ENCODE results near the gene SH3GL3. TPM values are rescaled to one million over a fixed set of nuclear protein-coding genes. Genes with fewer than 3 reads are reported as not detected.

The SH3GL3 gene
- total RNA-seq, 1 donor from 2014 or later = 0.88 TPM

GRCh38 chr15:83610901-83611685 lies 164.0 kb downstream of the SH3GL3 start:
- DNase-seq (ENCODE audit: low read depth) = no peak

DNA sequence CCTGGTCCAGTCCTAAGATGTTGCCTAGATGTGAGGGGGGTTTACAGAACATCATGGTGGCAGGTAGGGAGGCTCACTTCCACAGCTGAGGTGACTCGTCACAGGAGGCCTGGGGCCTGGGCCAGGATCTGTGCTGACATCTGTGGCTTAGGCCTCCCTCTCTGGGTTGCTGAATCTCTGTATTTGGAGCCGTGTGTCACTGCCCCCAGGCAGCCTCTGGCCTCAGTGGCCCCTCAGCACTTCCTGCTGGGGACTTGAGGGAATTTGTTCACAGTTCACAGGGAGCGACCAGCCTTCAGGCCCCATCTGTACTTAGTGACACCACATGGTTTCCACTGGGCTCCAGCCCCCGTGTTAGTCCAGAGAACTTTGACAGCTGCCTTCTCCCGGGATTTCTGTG lies 165.1 kb downstream of the SH3GL3 start:
- no peak for DNase-seq (ENCODE audit: low read depth)

DNA sequence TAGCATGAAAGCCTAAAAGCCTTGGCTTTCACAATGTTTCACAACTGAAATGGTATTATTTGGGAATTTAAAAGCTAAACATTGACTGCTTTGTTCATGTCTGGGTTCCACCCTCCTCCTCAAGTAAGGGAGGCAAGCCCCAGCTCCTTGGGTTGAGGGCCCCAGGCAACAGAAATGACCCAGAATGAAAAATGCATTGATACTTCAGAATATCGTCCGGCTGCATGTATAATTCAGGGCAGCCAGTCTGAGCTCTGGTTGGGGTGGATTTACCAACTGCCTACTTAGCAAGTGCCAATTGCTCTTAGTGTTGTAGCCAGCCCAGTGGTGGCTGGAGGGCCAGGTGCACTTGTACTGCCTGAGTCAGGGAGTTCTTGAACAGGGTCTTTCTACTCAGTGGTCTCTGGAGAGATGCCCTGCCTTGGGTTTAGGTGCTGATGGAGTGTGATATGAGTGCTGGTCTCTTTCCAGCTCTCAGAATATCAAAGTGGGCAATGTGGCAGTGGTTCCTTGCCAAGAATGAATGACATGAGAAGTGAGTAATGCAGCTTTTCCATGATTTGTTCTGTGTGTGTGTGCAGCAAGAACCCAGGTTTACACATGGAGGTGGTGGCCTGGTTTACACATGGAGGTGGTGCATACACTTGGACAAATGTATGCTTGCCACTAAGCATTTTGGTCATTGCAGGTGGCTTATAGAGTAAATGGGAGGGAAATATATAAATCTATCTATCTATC lies 165.9 kb downstream of the SH3GL3 start:
- peak; percentile 1 for DNase-seq (ENCODE audit: low read depth)

GRCh38 chr15:83613714-83614113 lies 166.6 kb downstream of the SH3GL3 start:
- peak; percentile 12 for DNase-seq (ENCODE audit: low read depth)

GRCh38 chr15:83616840-83617239 lies 169.7 kb downstream of the SH3GL3 start:
- no peak for DNase-seq (ENCODE audit: low read depth)

DNA sequence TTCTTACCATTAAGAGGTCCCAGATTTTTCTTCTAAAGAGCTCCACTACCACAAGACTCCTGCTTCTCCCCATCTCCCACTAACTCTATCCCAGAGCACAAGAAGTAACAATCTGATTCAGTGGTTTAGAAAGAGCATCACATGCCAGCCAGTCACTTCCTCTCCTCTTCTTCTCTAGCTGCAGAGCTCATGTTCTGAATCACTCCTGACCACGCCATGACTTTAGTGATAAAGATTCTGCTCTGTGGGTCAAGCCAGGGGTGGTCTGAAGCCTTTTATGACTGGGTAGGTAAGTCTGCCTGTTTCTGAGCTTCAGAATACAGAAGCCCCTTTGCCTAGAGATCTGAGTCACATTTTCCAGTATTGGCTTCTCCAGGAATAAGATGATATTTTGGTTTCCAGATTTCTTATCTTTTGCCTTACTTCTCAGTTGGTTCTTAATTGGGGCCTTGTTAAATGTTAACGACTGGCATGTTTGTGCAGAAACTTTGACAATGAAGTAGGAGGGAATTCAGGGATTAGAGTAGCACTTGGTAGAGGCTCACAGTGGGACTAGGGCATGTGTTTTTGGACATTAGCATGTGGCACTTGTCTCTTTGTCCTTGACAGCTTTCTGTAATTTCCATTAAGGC lies 179.1 kb downstream of the SH3GL3 start:
- peak; percentile 1 for DNase-seq (ENCODE audit: low read depth)

DNA sequence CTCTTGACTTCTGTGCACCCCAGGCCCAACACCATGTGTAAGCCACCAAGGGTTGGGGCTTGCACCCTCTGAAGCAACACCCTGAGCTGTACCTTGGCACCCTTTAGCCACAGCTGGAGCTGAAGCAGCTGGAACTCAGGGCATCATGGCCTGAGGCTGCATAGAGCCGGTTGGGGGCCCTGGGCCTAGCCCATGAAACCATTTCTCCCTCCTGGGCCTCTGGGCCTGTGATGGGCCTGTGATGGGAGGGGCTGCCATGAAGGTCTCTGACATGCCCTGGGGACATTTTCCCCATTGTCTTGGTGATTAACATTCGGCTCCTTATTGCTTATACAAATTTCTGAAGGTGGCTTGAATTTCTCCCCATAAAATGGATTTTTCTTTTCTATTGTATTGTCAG lies 184.4 kb downstream of the SH3GL3 start:
- no peak for DNase-seq (ENCODE audit: low read depth)

DNA sequence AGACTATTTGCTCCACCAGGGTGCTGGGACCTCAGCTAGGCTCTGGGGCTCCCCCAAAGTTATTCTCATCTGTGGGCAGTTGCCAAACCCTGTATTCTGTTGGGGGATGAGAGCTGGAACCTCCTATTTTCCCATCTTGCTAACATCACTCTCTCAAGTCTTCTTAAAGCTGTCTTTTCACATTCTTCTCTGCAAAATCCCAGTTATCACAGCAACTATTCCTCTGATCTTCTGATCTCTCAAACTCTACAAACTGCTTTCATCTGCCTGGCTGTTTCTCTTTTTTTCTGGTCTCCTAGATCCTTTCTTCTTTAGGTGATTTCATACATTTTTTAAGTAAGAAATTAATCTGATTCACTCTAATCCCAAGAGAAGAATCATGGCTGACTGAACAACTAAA lies 196.1 kb downstream of the SH3GL3 start:
- no peak for DNase-seq (ENCODE audit: low read depth)

- no peak for DNase-seq (ENCODE audit: low read depth)
These were observed 197.3 kb downstream of the SH3GL3 start for GRCh38 chr15:83644439-83644838.

DNA sequence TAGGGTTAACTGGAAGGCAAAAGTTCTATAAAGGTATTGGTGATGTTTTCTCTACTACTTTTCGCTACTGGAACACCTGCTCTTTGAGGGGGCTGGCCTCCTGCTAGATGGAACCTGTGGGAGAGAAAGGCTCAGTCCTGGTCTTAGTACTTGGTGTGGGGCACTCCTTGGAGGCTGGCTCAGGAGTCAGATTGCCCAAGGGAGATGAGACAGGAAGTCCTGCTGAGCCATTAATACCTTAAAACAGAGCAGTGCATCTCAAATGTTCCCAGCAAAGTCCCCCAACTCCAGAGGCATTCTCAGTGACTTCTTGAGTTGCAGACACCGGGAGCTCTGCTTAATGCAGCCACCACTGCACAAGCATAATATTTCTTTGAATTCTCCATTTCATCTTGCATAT lies 203.7 kb downstream of the SH3GL3 start:
- DNase-seq (ENCODE audit: low read depth) = no peak

- no peak for DNase-seq (ENCODE audit: low read depth)
These were observed 204.4 kb downstream of the SH3GL3 start for GRCh38 chr15:83651541-83651940.

DNA sequence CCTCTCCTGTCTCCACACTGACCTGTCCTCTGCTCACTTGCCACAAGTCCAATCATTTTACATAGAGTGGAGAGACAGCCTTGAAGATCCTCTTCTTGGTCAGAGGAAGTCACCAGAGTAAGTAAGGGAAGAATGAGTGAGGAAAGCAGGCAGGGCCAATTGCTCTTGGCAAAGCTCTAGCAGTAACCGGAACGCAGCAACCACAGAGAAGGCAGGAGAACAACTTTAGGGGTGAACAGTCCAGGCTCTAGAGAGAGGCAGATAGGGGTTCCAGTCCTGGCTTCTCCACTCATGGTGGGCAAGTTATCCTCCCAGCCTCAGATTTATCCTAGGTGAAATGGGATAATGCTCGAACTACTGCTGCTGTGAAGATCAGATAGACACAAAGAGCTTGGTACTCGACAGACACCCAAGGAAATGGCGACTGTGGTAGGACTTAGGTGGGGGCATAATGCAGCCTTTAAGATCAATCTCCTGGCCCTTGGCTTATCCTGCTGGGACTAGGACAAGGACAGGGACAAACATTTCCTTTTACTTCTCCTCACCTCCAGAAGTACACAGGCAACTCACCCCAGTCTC lies 205.6 kb downstream of the SH3GL3 start:
- no peak for DNase-seq (ENCODE audit: low read depth)

DNA sequence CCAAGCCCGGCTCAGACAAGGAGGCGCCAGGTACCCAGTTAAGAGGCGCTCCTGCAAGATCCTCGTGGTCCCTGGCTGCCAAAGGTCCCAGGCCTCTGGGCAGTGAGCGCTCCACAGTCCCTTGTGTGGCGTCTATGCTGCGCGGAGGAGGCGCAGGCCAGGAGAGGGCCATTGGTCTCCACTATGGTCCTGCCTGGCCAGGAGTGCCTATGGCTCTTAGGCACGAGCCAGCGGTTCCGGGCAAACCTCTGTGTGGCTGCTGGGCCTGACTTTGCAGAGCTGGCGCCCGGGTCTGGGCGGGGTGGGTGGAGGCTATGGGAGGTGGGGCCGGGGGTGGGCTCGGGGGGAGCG lies 206.1 kb downstream of the SH3GL3 start:
- DNase-seq (ENCODE audit: low read depth) = no peak

- DNase-seq (ENCODE audit: low read depth) = peak; percentile 46
These were observed 206.7 kb downstream of the SH3GL3 start, which contains the start of gene ADAMTSL3 for GRCh38 chr15:83653639-83654378. ADAMTSL3 (plus strand) TSS chr15:83654123; CDS start chr15:83655762, 1,639 bp downstream.

DNA sequence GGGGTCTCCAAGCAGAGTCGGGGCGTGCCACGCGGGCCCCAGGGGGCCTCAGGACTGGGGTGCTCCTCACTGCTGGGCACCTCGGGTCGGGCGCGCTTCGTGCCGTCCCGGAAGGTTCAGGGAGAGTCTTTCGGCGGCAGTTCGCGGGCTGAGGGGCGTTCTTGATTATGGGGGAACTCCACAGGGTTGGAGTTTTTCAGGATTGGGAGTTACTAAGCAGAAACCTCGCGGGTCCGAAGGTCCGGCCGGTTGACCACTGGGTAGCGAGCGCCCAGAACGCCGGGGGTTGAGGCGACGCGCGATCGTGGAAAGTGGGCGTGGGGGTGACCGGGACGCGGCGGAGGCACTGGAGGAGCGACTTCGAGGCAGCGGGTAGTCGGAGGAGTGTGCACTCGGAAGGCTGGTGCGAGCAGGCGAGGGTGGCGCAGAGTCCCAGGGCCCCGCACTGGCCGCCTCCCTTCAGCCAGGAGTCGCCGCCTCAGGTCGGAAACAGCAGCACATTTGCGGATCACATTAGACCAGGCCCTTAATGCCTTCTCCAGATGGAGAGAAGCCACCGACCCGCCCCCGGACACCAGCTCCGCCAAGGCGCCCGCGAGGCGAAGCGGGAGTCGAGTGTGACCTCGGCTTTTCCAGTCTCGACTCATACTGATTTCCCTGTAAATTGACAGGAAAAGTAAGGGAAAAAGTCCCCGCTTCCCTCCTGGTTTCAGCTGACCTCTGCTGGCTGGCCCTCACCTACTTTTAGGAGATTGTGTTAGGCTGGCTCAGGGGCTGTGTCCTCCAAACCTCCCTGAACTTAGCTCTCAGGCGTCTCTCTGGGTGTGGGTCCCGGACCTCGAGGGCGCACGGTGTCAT lies 207.5 kb downstream of the SH3GL3 start:
- no peak for DNase-seq (ENCODE audit: low read depth)

- DNase-seq (ENCODE audit: low read depth) = no peak
These were observed 208.1 kb downstream of the SH3GL3 start for GRCh38 chr15:83655237-83655616.

DNA sequence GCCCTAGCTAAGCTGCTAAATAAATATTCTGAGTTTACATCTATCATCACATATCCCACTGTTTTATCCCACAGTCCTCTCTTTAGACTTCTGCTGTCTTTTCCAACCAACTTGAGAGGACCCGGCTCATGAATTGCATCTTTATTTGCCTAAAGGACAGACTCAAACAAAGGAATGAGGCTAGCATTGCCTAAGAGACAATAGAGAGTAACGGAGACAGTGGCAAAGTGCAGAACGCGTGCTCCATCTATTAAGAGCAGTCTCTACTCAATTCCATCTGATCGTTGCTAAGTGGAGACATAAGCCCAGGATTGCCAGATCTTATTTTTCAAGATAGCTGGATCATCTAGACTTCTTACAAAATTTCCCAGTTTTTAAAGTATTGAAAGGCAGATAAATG lies 209.1 kb downstream of the SH3GL3 start:
- DNase-seq (ENCODE audit: low read depth) = no peak

DNA sequence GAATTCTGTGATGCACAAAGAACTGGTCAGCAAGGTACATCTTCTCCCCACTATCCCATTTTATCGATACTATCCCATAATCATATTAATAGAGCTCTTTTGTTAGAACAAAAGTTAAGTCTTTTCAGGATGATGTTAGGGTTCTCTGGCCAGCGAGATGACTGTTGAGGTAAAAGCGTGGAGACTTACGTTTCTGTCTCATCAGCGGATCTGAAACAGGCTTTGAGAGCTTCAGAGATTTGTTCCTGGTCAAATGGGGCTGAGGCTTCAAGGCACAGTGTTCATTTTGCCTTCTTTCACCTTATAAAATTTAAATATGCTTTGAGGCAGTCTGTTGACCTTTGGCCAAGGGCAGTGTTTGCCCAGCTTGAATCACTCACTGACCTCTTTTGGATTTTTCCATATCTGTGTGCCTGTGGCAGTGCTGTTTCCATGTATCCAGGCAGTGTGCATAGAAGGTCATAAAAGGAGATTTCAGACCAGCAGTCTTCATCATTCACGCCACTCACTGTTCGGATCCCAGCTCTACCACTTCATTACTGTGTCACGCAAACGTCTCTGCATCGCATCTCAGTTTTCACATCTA lies 209.9 kb downstream of the SH3GL3 start:
- DNase-seq (ENCODE audit: low read depth) = no peak

DNA sequence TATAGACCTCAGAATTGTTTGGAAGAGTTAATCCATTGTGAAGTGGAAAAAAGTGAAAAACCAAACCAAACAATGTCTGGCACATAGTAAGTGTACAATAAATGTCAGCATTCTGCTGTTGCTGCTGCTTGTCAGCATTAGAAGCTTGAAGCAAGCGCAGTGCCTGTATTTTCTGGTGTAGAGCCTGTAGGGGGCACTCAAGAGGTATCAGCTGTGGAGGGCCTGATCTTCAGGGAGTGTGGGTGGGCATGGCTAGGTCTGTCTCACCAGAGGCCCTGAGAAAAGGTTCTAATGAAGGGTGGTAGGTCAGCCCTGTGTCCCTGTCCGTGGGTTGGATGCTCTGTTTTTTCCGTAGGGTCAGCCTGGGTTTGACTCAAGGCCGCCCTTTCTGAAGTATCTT lies 210.4 kb downstream of the SH3GL3 start:
- DNase-seq (ENCODE audit: low read depth) = no peak

Measured in myocyte (in vitro differentiated cells).